Colon (tissue), 2 donors: ENCODE measurements around the gene TTC16.

Experiments used
- FAIRE-seq: peaks from 2 replicates; lab custom pipeline; 2012; peaks lifted over from hg19 to GRCh38; lab: Jason Lieb, UNC
- donor health status: control.
- donor health status: control.

TTC16 gene

GRCh38 chr9:127720031-127720864 lies 4.4 kb downstream of the TTC16 start:
- no peak for FAIRE-seq

DNA sequence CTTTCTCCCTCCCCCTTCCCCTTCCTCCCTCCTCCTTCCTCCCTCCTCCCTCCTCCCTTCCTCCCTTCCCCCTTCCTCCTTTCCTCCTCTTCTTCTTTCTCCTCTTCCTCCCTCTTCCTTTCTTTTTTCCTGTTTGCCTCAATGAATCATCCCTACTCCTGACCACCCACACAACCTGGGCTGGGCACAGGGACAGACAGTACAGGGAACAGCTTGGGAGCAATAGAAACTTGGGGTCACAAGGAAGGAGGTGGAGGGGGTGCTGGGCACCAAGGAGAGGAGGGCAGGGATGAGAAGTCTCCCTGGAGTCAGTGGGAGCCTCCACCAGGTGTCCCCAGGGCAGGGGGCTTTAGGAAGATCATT lies 5.0 kb downstream of the TTC16 start:
- FAIRE-seq = no peak

DNA sequence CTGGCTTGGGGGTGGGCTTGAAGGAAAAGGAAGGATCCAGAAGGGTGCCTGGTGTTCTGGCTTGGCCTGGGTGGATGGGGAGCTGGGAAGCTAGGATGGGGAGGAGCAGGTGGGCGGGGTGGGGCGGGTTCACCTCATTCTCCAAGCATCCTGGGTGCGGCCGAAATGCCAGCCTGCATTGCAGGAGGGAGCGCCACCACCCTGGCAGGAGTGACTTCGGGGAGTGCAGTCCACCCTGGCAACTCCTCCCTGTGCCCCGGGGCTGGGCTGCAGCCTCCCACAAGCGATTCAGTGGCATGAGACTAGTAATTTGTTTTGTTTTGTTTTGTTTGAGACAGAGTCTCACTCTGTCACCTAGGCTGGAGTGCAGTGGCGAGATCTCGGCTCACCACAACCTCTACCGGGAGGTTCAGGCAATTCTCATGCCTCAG lies 5.5 kb downstream of the TTC16 start:
- FAIRE-seq = no peak

DNA sequence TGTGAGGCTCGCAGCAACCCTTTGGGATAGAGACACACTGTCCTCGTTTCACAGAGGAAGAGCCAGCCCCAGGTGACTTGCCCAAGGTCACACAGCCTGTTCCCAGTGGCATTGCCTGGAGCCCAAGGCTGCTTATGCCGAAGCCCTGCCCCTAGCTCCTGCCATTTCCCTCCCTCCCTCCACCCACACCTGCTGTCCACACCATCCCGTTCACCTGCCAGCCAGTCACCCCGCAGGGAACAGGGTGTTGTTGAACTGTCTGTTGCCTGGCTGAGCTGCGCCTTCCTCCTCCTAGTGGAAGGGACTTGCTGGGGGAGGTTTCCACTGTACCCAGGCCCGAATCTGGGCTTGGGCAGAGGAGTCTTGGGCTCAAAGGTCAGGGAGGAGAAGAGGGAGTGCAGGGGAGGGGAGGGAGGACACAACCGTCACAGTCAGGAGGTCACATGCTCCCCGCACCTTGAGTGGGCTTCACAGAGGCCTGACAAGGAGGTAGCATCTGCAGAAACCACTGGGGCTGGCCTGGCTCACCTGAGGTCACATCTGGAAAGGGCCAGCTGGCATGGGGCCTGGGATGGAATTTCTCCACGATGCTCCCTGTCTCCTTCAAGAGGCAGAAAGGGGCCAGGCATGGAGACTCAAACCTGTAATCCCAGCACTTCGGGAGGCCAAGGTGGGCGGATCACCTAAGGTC lies 6.3 kb downstream of the TTC16 start:
- no peak for FAIRE-seq

DNA sequence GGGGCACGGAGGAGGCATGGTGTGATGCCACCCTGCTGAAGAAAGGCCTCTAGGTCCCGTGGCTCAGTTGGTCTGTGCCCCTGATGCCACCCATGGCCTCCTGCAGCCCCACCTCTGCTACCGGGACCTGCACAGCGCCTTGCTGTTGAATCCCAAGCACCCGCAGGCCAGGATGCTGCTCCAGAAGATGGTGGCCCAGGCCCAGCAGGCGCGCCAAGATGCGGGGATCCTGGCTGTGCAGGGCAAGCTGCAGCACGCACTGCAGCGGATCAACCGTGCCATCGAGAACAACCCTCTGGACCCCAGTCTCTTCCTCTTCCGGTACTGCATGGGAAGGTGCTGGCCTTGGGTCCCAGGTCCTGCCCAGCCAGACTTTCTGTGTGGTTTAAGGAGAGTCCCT lies 7.1 kb downstream of the TTC16 start:
- FAIRE-seq = no peak

- no peak for FAIRE-seq
Measured at GRCh38 chr9:127723444-127723843, 7.6 kb downstream of the TTC16 start.

DNA sequence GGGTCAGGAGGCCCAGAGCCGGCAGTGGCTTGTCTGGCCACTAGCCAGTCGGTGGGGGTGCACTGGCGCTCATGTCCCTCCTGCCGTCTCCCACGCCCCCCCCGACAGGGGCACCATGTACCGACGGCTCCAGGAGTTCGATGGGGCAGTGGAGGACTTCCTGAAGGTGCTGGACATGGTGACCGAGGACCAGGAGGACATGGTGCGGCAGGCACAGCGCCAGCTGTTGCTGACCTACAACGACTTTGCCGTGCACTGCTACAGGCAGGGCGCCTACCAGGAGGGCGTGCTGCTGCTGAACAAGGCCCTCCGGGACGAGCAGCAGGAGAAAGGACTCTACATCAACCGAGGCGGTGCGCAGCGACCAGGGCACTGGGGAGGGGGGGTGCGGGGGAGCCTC lies 8.1 kb downstream of the TTC16 start:
- no peak for FAIRE-seq

DNA sequence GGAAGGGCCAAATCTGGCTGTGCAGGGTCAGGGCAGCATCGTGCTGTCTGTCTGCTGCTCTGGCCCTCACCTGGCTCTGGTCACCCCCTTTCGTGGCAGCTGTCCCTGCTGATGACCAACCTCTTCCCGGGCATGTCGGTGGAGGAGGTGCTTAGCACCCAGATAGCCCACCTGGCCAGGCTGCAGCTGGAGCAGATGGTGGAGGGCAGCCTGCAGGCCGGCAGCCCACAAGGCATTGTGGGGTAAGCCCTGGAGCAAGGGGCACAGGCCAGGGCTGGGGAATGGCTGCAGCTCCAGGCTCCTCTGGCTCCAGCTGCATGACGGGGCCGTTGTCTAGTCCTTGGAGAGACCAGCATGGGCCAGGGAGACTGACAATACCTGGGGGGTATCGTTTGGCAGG lies 11.0 kb downstream of the TTC16 start:
- FAIRE-seq = no peak

DNA sequence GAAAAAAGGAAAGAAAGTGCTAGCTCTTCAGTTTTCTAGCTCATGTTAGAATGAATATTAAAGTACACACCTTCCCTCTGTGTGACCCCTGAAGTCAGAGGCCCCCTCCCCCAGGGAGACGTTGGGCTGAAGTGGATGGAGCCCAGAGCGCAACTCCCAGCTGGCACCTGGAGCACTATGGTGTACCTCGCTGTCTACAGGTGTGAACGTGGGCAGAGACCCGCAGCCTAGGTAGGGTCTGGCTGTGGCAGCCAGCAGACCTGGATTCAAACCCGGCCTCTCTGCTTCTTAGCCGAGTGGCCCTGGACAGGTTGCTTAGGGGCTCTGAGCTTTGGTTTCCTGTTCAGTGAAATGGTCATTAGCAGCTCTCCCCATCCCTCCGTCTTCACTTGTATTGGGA lies 12.9 kb downstream of the TTC16 start:
- no peak for FAIRE-seq

- no peak for FAIRE-seq
Measured at GRCh38 chr9:127729522-127730256, 13.8 kb downstream of the TTC16 start.

GRCh38 chr9:127730262-127730661 lies 14.4 kb downstream of the TTC16 start:
- FAIRE-seq = no peak

DNA sequence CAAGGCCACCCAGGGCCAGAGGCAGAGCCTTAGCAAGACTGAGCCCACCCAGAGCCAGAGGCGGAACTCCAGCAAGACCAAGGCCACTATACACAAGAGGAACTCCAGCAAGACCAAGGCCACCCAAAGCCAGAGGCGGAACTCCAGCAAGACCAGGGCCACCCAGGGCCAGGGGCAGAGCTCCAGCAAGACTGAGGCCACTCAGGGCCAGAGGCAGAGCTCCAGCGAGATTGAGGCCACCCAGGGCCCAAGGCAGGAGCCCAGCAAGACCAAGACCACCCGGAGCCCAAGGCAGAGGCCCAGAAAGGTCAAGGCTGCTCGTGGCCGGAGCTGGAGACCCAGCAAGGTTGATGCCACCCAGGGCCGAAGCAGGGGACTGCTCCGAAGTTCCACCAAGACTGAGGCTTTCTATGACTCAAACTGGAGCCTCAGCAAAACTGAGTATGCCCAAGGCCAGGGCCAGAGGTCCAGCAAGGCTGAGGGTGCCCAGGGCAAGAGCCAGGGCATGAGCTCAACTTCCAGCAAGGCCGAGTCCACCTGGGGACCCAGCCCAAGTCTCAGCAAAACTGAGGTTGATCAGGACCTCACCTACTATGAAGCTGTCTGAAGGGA lies 15.0 kb downstream of the TTC16 start:
- FAIRE-seq = no peak

- no peak for FAIRE-seq
Measured at GRCh38 chr9:127731938-127732337, 16.1 kb downstream of the TTC16 start.

- FAIRE-seq = no peak
Measured at GRCh38 chr9:127732444-127732843, 16.6 kb downstream of the TTC16 start.

- no peak for FAIRE-seq
Measured at GRCh38 chr9:127733614-127734013, 17.7 kb downstream of the TTC16 start.

DNA sequence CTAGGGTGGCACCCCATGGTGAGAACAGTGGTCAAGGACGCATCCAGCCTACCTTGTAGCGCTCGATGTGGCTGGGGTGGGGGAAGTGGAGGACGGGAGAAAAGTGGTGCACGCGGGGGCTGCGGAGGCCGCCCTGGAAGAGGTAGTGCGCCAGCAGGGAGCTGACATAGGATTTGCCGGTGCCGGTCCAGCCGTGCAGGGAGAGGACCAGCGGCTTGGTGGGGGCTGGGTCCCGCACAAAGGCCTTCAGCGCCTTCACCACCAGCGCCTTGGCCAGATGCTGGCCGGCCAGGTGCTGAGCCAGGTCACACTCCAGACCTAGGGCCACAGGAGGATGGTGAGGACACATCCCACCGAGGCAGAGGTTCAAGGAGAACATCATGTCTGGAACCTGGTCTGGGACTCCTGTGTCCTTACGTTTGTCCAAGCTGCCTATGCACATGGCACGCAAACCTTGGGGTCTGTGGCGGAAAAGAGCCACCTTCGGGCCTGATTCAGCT lies 18.4 kb downstream of the TTC16 start:
- FAIRE-seq = no peak

DNA sequence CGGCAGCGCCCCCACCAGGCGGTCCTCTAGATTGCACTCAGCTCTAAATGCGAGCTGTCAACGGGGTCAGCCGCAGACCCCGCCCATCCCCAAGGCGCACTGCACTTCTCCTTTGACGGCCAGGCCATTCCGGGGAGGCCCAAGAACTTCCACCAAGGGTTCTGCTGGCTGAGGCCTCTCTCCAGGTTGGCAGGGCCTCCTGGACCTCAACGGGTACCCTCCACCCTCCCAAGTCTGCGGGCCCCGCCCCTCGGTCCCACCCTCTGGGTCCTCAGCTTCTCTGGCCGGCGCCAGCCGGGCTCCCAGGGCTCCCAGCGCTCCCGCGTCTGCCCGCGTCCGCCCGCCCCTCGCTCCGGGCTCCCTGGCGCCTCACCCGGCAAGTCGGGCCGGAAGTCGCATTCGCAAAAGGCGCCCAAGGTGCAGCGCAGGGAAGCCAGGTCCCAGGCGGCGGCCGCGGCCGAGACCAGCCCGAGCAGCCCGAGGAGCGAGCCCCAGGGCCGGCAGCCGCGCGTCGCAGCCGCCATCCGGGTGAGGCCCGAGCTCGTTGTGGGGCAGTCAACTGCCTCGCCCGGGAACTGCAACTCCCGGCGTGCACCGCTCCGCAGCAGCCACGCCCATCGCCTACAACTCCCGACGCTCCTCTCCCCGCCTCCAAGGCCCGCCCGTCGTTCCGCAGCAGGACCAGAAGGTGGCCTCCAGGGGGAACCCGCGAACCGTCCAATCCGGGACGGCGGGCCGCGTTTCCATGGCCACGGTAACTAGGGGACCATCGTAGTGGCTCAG lies 19.1 kb downstream of the TTC16 start, which contains the start of gene TOR2A:
Gene TOR2A (minus strand): TSS at position 548 of the 783 bp plus-strand sequence. CDS start 24 bp downstream, at position 524.
- FAIRE-seq = no peak

- FAIRE-seq = no peak
Measured at GRCh38 chr9:127735530-127736185, 19.8 kb downstream of the TTC16 start.

- no peak for FAIRE-seq
Measured at GRCh38 chr9:127738666-127739065, 22.8 kb downstream of the TTC16 start.

GRCh38 chr9:127739614-127740330 lies 23.9 kb downstream of the TTC16 start:
- no peak for FAIRE-seq
